T-helper 9 cell (primary cell): ENCODE results near the gene CYP4F3.
"Not testable (repeated sequence)": the region's sequence is repeated elsewhere in the genome, so short reads cannot be mapped to it uniquely, and the experiment has no call there.

Source experiments
- DNase-seq: peaks from one replicate; pipeline ENCODE4 v3.0.0-alpha.2; 2020
- total RNA-seq, 2 donors: gene quantifications; one replicate each; lab custom pipeline; 2026; lab: John Stamatoyannopoulos, UW

The CYP4F3 gene
- 0 to 0.07 reads per million in 2 donors for total RNA-seq

DNA sequence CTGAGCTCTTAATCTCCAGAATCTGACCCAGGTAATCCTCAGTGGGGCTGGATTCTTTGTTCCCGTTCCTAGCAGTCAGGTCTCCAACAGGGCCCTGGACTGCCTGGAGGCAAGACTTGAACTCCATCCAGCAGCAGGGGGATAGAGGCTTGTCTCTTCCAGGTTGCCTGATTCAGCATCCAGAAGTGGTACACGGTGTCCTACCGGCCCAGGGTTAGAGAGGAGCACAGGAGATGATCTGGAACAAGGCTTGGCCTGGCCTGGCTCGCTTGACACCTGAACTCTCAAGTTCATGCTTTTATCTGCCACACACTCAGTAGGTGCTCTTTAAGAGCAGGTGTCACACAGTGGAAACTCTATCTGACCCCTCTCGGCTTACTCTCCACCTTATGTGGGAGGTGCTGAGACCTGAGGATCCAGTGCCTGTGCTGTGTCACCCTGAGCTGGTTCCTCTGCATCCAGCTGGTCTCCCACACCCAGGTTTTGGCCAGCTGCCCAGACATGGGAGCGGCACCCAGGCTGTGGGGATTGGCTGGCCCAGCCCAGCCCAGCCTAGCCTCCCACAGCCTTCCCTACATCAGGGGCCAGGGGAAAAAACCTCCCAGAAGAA is at the start of gene CYP4F3:
CYP4F3 (plus strand) TSS at position 604 of the 610 bp plus-strand sequence. CDS start 519 bp downstream, outside the sequence.
- DNase-seq = no peak

GRCh38 chr19:15591796-15592195 is 48.9 kb upstream of the CYP4F3 start:
- no peak for DNase-seq

DNA sequence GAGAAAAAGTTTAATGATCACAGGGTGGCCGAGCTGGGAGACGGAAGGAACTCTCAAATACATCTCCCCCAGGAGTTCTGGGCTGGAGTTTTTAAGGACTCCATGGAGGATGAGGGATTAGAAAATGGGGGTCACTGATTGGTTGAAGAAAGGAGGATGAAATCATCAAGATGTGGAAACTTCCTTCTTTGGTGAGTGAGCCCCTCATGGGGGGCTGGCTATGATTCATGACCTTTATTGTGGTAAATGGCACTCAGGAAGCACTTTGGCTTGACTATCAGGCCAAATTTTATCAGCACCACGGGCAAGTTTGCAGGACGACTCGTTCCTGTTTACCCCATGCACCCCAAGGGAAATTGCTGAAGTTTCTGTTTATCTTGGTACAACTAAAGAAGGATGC is 48.2 kb upstream of the CYP4F3 start:
- not testable (repeated sequence) for DNase-seq

- not testable (repeated sequence) for DNase-seq
These were observed 46.9 kb upstream of the CYP4F3 start for GRCh38 chr19:15593766-15594165.

GRCh38 chr19:15595069-15595468 is 45.6 kb upstream of the CYP4F3 start:
- DNase-seq = no peak

DNA sequence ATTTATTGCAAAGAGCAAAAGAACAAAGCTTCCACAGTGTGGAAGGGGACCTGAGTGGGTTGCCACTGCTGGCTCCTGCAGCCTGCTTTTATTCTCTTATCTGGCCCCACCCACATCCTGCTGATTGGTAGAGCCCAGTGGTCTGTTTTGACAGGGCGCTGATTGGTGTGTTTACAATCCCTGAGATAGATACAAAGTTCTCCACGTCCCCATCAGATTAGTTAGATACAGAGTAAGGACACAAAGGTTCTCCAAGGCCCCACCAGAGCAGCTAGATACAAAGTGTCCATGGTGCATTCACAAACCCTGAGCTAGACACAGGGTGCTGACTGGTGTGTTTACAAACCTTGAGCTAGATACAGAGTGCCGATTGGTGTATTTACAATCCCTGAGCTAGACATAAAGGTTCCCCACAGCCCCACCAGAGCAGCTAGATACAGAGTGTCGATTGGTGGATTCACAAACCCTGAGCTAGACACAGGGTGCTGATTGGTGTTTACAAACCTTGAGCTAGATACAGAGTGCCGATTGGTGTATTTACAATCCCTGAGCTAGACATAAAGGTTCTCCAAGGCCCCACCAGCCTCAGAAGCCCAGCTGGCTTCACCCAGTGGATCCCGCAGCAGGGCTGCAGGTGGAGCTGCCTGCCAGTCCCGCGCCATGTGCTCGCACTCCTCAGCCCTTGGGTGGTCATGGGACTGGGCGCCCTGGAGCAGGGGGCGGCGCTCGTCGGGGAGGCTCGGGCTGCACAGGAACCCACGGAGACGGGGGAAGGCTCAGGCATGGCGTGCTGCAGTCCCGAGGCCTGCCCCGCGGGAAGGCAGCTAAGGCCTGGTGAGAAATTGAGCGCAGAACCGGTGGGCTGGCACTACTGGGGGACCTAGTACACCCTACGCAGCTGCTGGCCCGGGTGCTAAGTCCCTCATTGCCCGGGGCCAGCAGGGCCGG is 32.4 kb upstream of the CYP4F3 start:
- not testable (repeated sequence) for DNase-seq

DNA sequence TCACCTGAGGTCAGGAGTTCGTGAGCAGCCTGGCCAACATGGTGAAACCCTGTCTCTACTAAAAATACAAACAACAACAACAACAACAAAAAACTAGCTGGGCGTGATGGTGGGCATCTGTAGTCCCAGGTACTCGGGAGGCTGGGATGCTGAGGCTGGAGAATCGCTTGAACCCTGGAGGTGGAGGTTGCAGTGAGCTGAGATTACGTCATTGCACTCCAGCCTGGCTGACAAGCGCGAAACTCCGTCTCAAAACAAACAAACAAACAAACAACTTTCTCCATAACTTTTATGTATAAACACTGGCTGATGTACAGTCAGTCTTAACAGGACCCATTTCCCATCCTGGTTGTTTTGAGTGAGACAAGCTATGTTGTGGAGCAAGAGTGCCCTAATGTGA is 31.4 kb upstream of the CYP4F3 start:
- no peak for DNase-seq

DNA sequence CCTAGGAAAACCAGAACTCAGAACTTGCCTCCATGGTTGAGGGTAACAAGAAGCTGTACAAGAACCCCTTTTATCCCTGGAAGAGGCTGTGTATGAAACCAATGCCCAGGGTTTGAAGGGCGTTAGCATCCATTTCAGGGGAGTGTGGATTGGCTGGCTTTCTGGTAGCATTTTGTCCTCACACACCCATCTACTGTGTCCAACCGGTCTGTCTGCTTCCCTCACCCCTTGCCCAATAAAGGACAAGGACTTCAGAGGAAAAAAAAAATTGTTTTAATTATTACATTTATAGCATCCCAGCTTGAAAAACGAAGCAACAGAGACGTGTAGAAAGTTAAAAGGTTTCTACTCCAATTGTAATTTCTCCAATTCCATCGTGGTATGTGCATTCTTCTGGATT is 28.4 kb upstream of the CYP4F3 start:
- no peak for DNase-seq

GRCh38 chr19:15613338-15613737 is 27.4 kb upstream of the CYP4F3 start:
- no peak for DNase-seq

- DNase-seq = no peak
These were observed 26.0 kb upstream of the CYP4F3 start, which contains the start of gene CYP4F8 for GRCh38 chr19:15614507-15615379. Gene CYP4F8 (plus strand): TSS chr19:15615218. CDS start chr19:15615617, 399 bp downstream.

- DNase-seq = no peak
These were observed 25.2 kb upstream of the CYP4F3 start for GRCh38 chr19:15615526-15615925.

DNA sequence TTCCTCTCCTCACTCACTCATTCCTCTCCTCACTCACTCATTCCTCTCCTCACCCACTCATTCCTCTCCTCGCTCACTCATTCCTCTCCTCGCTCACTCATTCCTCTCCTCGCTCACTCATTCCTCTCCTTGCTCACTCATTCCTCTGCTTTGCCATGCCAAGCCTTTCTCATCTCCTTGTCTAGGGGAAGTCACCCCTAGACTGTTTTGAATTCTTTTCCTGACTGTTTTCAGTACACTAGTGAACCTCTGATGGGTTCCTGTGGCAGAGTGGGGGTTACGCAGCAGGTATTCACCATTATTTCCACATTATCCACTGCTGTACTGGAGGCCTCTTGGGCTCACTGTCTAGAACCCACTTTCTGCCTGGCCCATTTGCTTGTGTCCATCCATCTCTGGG is 24.5 kb upstream of the CYP4F3 start:
- no peak for DNase-seq

DNA sequence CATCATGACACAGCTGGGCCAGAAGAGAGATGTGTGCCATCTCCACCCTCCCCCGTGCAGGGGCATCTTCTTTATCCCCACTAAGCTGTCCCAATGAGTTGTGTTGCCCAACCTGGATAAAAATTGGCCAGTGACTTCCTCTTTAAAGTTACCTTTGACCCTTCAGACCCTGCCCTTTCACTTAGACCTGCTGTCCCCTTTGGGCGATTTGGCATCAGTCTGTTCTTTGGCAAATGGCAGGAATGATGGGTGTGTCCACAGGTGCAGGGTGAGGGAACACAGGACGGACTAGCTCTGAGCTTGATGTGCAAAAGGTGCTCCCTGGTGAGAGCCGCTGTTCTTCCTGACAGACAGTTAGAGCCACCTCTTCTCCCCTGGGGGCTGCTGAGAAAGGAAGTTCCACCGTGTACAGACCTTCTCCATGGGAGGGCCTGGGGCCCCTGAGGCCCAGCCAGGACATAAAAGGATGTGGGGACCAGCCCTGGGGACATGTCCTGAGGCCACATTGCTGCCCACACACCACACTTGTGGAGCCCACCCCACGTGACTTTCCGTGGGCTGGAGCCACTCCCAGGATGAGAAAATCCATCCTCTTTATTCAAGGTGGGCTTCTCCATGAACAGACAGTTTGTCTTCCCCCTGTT is 23.9 kb upstream of the CYP4F3 start:
- DNase-seq = no peak

GRCh38 chr19:15618321-15618720 is 22.4 kb upstream of the CYP4F3 start:
- no peak for DNase-seq

- no peak for DNase-seq
These were observed 18.9 kb upstream of the CYP4F3 start for GRCh38 chr19:15621801-15622200.

DNA sequence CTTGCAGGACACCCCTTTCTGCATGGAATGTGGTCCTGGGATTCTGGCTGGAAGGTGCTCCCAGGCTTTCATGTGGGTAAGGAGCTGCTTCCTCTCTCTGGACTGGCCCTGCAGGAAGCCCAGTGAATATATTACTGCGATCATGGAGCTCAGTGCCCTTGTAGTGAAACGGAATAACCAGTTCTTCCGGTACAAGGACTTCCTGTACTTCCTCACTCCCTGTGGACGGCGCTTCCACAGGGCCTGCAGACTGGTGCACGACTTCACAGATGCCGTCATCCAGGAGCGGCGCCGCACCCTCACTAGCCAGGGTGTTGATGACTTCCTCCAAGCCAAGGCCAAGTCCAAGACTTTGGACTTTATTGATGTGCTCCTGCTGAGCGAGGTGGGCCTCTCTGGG is 17.7 kb upstream of the CYP4F3 start:
- no peak for DNase-seq

DNA sequence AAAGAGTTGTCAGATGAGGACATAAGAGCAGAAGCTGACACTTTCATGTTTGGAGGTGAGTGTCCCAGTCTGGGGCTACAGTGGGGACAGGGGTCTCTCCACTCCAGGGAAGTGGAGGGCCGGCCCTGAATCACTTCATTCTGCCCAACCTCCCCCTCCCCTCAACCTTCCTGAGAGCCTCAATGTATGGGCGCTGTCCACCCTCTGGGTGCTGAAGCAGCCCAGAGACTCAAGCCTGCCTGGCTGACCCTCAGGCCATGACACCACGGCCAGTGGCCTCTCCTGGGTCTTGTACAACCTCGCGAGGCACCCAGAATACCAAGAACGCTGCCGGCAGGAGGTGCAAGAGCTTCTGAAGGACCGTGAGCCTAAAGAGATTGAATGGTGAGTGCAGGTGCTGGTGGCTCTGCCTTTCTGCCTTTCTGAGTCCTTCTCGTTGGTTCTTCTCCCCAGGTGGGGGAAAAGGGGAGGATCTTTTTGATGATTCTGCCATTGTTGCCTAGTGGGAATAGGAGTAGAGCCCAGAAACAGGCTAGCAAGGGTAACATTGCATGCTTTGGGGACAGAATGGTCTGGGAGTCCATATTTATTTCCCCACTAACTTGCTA is 16.9 kb upstream of the CYP4F3 start:
- no peak for DNase-seq

DNA sequence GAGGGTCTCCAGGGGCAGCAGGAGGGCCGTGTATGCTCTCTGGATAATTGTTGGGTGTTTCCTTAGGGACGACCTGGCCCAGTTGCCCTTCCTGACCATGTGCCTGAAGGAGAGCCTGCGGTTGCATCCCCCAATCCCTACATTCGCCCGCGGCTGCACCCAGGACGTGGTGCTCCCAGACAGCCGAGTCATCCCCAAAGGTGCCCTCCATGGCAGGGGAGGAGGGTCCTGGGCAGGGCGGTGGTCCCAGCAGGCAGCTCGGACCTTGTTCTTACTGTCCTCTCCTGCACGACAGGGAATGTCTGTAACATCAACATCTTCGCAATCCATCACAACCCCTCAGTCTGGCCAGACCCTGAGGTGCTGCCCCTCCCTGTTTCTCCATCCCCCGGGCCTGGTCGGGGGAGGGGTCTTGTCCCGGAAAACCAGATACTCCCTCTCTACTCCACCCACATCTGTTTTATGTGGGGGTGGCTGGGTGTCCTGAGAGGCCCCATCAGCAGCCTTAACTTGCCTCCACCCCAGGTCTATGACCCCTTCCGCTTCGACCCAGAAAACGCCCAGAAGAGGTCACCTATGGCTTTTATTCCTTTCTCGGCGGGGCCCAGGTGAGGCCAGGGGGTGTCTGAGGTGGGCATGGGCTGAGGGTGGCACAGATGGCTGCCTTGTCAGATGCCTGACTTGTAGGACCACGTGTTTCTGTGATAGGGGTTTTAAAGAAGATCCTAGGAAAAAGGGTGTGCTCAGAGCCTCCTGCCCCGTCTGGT is 12.3 kb upstream of the CYP4F3 start:
- DNase-seq = no peak

GRCh38 chr19:15629003-15629880 is 11.5 kb upstream of the CYP4F3 start:
- DNase-seq = peak; percentile 93

DNA sequence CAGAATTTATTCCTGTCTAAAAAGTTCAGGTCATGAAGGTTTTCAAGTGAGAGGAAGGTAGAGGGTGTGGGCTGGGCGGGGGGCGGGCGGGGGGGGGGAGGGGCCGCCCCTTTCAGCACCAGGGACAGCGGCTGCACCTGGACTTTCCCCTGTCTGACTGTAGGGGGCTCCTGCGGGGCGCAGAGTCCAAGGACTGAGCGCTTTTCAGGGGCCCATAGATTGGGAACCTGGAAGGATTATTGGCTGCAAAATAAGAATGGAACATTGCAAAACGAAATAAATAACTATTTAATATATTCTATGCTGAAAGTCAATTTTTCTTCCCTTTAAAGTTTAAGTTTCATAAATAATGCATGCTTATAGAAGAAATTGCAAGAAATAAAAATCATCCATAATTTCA is 8.9 kb upstream of the CYP4F3 start:
- peak; percentile 29 for DNase-seq
